Measurements from ENCODE around the gene STAT3.
"Not testable (repeated sequence)": the region's sequence is repeated elsewhere in the genome, so short reads cannot be mapped to it uniquely, and the experiment has no call there.

Gene STAT3

GRCh38 chr17:42366176-42367023 lies 21.8 kb downstream of the STAT3 start:
- not testable (repeated sequence) for H3K27me3 ChIP-seq (ENCODE audit: control insufficient read depth, insufficient read depth, low read length, poor library complexity, severe bottlenecking); H3K36me3 ChIP-seq (ENCODE audit: control insufficient read depth, insufficient read depth, low read length); H3K4me3 ChIP-seq (ENCODE audit: insufficient read depth, low read depth, low read length); H3K4me1 ChIP-seq (ENCODE audit: control insufficient read depth, insufficient read depth, low read length); H3K9me3 ChIP-seq (ENCODE audit: control insufficient read depth, low read length)
- peak overlapping the region; percentile 6 for H3K27ac ChIP-seq (ENCODE audit: insufficient read depth, low read depth, low read length, poor library complexity, severe bottlenecking)
- 74 to 76% methylated on average over 13 of the region's 13 CpGs for WGBS, 2 experiments

DNA sequence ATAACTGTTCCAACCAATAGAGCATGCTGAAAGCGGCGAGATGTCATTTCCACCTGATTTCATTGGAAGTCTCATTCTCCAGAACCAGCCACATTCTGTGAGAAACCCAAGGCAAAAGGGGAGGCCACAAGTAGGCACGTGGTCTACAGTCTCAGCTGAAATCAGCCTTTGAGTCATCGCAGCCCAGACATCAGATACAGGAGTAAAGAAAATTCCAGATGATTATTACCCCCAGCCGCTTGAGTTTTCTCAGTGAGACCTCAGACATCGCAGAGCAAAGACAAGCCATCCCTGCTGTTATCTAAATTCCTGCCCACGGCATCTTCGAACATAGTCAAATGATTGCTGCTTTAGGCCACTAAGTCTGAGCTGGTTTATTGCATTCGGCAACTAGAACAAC lies 23.1 kb downstream of the STAT3 start:
- Histone ChIP-seq H3K4me1 (ENCODE audit: control insufficient read depth, insufficient read depth, low read length) (no peaks in the 10 kb centered on the region), H3K36me3 (ENCODE audit: control insufficient read depth, insufficient read depth, low read length) (no peaks in the 10 kb centered on the region), H3K27ac (ENCODE audit: insufficient read depth, low read depth, low read length, poor library complexity, severe bottlenecking) (no peak overlapping the region), H3K27me3 (ENCODE audit: control insufficient read depth, insufficient read depth, low read length, poor library complexity, severe bottlenecking) (no peaks in the 10 kb centered on the region), H3K9me3 (ENCODE audit: control insufficient read depth, low read length) (no peaks in the 10 kb centered on the region), H3K4me3 (ENCODE audit: insufficient read depth, low read depth, low read length) (no peak overlapping the region)
- WGBS, 2 experiments = 90 to 94% methylated on average over 8 to 9 of the region's 9 CpGs

- H3K9me3 ChIP-seq (ENCODE audit: control insufficient read depth, low read length) = no peaks in the 10 kb centered on the region
- H3K27ac ChIP-seq (ENCODE audit: insufficient read depth, low read depth, low read length, poor library complexity, severe bottlenecking) = no peak overlapping the region
- no peak overlapping the region for H3K4me3 ChIP-seq (ENCODE audit: insufficient read depth, low read depth, low read length)
- no peaks in the 10 kb centered on the region for H3K4me1 ChIP-seq (ENCODE audit: control insufficient read depth, insufficient read depth, low read length)
- WGBS, 2 experiments = 88 to 92% methylated on average over 6 to 7 of the region's 7 CpGs
- H3K36me3 ChIP-seq (ENCODE audit: control insufficient read depth, insufficient read depth, low read length) = no peaks in the 10 kb centered on the region
- no peaks in the 10 kb centered on the region for H3K27me3 ChIP-seq (ENCODE audit: control insufficient read depth, insufficient read depth, low read length, poor library complexity, severe bottlenecking)
These were observed 24.3 kb downstream of the STAT3 start for GRCh38 chr17:42363767-42364585.

GRCh38 chr17:42363231-42363630 lies 25.0 kb downstream of the STAT3 start:
- Histone ChIP-seq H3K9me3 (ENCODE audit: control insufficient read depth, low read length) (no peaks in the 10 kb centered on the region), H3K27me3 (ENCODE audit: control insufficient read depth, insufficient read depth, low read length, poor library complexity, severe bottlenecking) (no peaks in the 10 kb centered on the region), H3K4me3 (ENCODE audit: insufficient read depth, low read depth, low read length) (no peak overlapping the region), H3K4me1 (ENCODE audit: control insufficient read depth, insufficient read depth, low read length) (no peaks in the 10 kb centered on the region), H3K36me3 (ENCODE audit: control insufficient read depth, insufficient read depth, low read length) (no peaks in the 10 kb centered on the region), H3K27ac (ENCODE audit: insufficient read depth, low read depth, low read length, poor library complexity, severe bottlenecking) (no peak overlapping the region)
- WGBS, 2 experiments = 84 to 88% methylated on average over 1 of the region's 1 CpG

DNA sequence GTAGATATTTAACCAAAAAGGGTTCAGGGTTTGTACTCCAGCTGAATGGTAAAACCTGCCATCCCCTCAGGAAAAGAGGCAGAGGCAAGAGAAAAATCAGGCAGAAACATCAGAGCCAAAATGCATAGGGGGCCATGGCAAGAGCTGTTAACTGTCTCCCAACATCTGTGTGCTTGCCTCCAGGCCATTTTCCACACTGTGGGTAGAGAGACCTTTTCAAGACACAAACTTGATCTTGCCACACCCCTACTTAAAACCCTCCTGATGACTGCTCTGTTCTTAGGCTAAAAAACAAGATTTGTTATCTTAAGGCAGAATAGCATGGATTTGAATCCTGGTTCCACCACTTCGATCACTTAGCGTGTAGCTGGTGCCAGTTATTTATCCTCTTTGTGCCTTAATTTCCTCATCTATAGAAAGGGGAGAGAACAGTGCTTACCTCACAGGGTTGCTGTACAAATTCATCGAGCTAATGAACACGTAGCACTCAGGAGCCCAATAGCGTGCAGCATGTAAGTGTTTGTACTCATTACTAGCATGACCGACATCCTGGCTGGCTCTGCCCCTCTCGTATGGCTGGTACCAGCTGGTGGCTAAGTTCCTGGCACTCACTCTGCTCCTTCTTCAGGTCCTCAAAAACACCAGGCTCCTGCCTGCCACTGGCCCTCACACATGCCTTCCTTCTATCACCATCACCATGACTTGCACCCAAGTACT lies 25.8 kb downstream of the STAT3 start:
- no peaks in the 10 kb centered on the region for H3K9me3 ChIP-seq (ENCODE audit: control insufficient read depth, low read length)
- no peak overlapping the region for H3K27ac ChIP-seq (ENCODE audit: insufficient read depth, low read depth, low read length, poor library complexity, severe bottlenecking)
- no peak overlapping the region for H3K4me3 ChIP-seq (ENCODE audit: insufficient read depth, low read depth, low read length)
- WGBS, 2 experiments = 91 to 92% methylated on average over 7 of the region's 7 CpGs
- no peaks in the 10 kb centered on the region for H3K4me1 ChIP-seq (ENCODE audit: control insufficient read depth, insufficient read depth, low read length)
- H3K36me3 ChIP-seq (ENCODE audit: control insufficient read depth, insufficient read depth, low read length) = no peaks in the 10 kb centered on the region
- no peaks in the 10 kb centered on the region for H3K27me3 ChIP-seq (ENCODE audit: control insufficient read depth, insufficient read depth, low read length, poor library complexity, severe bottlenecking)

DNA sequence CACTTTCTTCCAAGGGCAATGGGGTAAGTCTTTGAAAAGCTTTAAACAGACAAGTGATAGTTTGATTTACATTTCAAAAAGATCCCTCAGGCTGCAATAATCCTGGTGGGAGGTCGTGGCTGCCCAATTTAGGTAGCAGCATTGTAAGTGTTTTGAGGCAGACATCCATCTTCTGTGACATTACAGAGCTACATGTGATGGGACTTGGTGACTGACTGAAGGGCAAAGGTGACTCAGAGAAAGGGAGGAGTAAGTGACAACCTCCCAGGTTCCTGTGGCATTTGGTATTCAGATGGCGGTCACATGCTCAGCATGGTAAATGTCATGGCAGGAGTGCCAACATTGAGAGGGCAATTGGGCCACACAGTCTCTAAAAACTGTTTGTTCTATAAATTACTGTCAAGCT lies 26.5 kb downstream of the STAT3 start:
- H3K4me3 ChIP-seq (ENCODE audit: insufficient read depth, low read depth, low read length) = no peak overlapping the region
- WGBS, 2 experiments = 5 to 25% methylated on average over 2 of the region's 2 CpGs
- H3K36me3 ChIP-seq (ENCODE audit: control insufficient read depth, insufficient read depth, low read length) = no peaks in the 10 kb centered on the region
- no peaks in the 10 kb centered on the region for H3K4me1 ChIP-seq (ENCODE audit: control insufficient read depth, insufficient read depth, low read length)
- no peaks in the 10 kb centered on the region for H3K9me3 ChIP-seq (ENCODE audit: control insufficient read depth, low read length)
- H3K27ac ChIP-seq (ENCODE audit: insufficient read depth, low read depth, low read length, poor library complexity, severe bottlenecking) = no peak overlapping the region
- H3K27me3 ChIP-seq (ENCODE audit: control insufficient read depth, insufficient read depth, low read length, poor library complexity, severe bottlenecking) = no peaks in the 10 kb centered on the region

- H3K9me3 ChIP-seq (ENCODE audit: control insufficient read depth, low read length); H3K27ac ChIP-seq (ENCODE audit: insufficient read depth, low read depth, low read length, poor library complexity, severe bottlenecking); H3K36me3 ChIP-seq (ENCODE audit: control insufficient read depth, insufficient read depth, low read length); H3K27me3 ChIP-seq (ENCODE audit: control insufficient read depth, insufficient read depth, low read length, poor library complexity, severe bottlenecking); H3K4me3 ChIP-seq (ENCODE audit: insufficient read depth, low read depth, low read length); H3K4me1 ChIP-seq (ENCODE audit: control insufficient read depth, insufficient read depth, low read length): not testable (repeated sequence)
- 90 to 92% methylated on average over 2 of the region's 2 CpGs for WGBS, 2 experiments
These were observed 27.9 kb downstream of the STAT3 start for GRCh38 chr17:42360388-42360787.

- Histone ChIP-seq H3K27me3 (ENCODE audit: control insufficient read depth, insufficient read depth, low read length, poor library complexity, severe bottlenecking) (no peaks in the 10 kb centered on the region), H3K36me3 (ENCODE audit: control insufficient read depth, insufficient read depth, low read length) (no peaks in the 10 kb centered on the region), H3K4me1 (ENCODE audit: control insufficient read depth, insufficient read depth, low read length) (no peaks in the 10 kb centered on the region), H3K4me3 (ENCODE audit: insufficient read depth, low read depth, low read length) (no peak overlapping the region), H3K9me3 (ENCODE audit: control insufficient read depth, low read length) (no peaks in the 10 kb centered on the region), H3K27ac (ENCODE audit: insufficient read depth, low read depth, low read length, poor library complexity, severe bottlenecking) (no peak overlapping the region)
- WGBS, 2 experiments = 91 to 94% methylated on average over 7 of the region's 7 CpGs
These were observed 29.1 kb downstream of the STAT3 start for GRCh38 chr17:42359133-42359532.

DNA sequence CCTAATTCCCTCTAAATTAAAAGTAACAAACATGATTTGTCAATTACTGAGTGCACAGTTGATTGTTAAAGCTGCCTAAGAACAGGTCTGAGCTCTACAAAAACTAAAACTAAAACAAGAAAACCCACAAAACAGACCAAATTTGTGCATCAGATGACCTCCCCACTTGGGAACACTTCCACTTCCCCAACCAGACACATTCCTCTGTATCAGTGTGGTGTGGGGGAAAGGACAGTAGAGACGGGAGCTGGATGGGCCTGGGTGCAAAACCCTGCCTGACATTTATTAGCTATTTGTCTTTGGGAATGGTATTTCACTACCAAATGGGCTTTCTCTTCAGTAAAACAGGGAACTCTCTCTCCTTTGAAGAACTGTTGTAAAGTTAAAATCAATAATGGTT lies 29.8 kb downstream of the STAT3 start:
- Histone ChIP-seq H3K4me3 (ENCODE audit: insufficient read depth, low read depth, low read length) (no peak overlapping the region), H3K27ac (ENCODE audit: insufficient read depth, low read depth, low read length, poor library complexity, severe bottlenecking) (no peak overlapping the region), H3K36me3 (ENCODE audit: control insufficient read depth, insufficient read depth, low read length) (no peaks in the 10 kb centered on the region), H3K27me3 (ENCODE audit: control insufficient read depth, insufficient read depth, low read length, poor library complexity, severe bottlenecking) (no peaks in the 10 kb centered on the region), H3K4me1 (ENCODE audit: control insufficient read depth, insufficient read depth, low read length) (no peaks in the 10 kb centered on the region), H3K9me3 (ENCODE audit: control insufficient read depth, low read length) (no peaks in the 10 kb centered on the region)
- 77 to 83% methylated on average over 1 of the region's 1 CpG for WGBS, 2 experiments
